SK-N-SH (cell line): ENCODE data around the gene ENTPD3. TPM values are rescaled to one million over a fixed set of nuclear protein-coding genes. Genes with fewer than 3 reads are reported as not detected.

Experiments used
- CTCF ChIA-PET: fragments of 300-600, 350-600 bp; formaldehyde crosslinking; extraction: SDS; loops from one replicate; lab custom pipeline; 2021; lab: Yijun Ruan, JAX
- POLR2A ChIA-PET: fragments of 350-600 bp; sonication (Branson Sonifier 250); formaldehyde crosslinking; extraction: SDS; loops from one replicate; lab custom pipeline; 2020; ENCODE audit warnings: antibody characterized with exemption, inconsistent platforms; lab: Yijun Ruan, JAX
- DNase-seq: peaks from one replicate; pipeline ENCODE4 v3.0.0; 2012
- H2AFZ ChIP-seq: fragments of 200-600 bp; sonication (generic); 2 replicates; pipeline ENCODE4 v1.8.1; 2016; ENCODE audit warnings: antibody characterized with exemption, mild to moderate bottlenecking, low read depth
- H3F3A ChIP-seq: fragments of 200-600 bp; sonication (generic); replicated peaks from 2 replicates; pipeline ENCODE3; 2016; ENCODE audit warnings: antibody characterized with exemption, mild to moderate bottlenecking; ENCODE audit not compliant: insufficient read depth
- H3K27ac ChIP-seq, 2 experiments: fragments of 200-500 bp in 1 of 2; fragments of 200-600 bp in 1 of 2; sonication (Bioruptor generic) in 1 of 2; sonication (generic), shearing (Covaris generic) in 1 of 2; 2 replicates each; pipeline versions ENCODE4 v1.5.1 to v1.6.1; 2014 to 2016; ENCODE audit warnings: low read depth in 2 of 2, inconsistent platforms in 1 of 2, low read length in 1 of 2, mild to moderate bottlenecking in 1 of 2, mixed read lengths in 1 of 2
- H3K27me3 ChIP-seq: fragments of 200-600 bp; sonication (generic), shearing (Covaris generic); 2 replicates; pipeline ENCODE4 v1.6.1; 2016; ENCODE audit warnings: mixed run types; ENCODE audit not compliant: insufficient read depth
- H3K36me3 ChIP-seq, 2 experiments: fragments of 200-500 bp in 1 of 2; fragments of 200-600 bp in 1 of 2; sonication (Bioruptor generic) in 1 of 2; sonication (generic) in 1 of 2; replicated peaks in 1 of 2; 2 replicates each; pipeline versions ENCODE3 to v1.5.1; 2014 to 2016; ENCODE audit warnings: low read length in 1 of 2, mild to moderate bottlenecking in 1 of 2; ENCODE audit not compliant: insufficient read depth in 2 of 2, control insufficient read depth in 1 of 2
- H3K4me1 ChIP-seq, 2 experiments: fragments of 200-500 bp in 1 of 2; fragments of 200-600 bp in 1 of 2; sonication (Bioruptor generic) in 1 of 2; sonication (generic), shearing (Covaris generic) in 1 of 2; 2 replicates each; pipeline versions ENCODE4 v1.5.1 to v1.6.1; 2014 to 2016; ENCODE audit warnings: low read depth in 1 of 2, low read length in 1 of 2, mixed run types in 1 of 2; ENCODE audit not compliant: insufficient read depth in 2 of 2, control insufficient read depth in 1 of 2
- H3K4me2 ChIP-seq: fragments of 200-600 bp; sonication (generic), shearing (Covaris generic); 2 replicates; pipeline ENCODE4 v1.6.1; 2017; ENCODE audit warnings: mixed run types
- H3K4me3 ChIP-seq, 2 experiments: fragments of 200-500 bp in 1 of 2; fragments of 200-600 bp in 1 of 2; sonication (Bioruptor generic) in 1 of 2; sonication (generic), shearing (Covaris generic) in 1 of 2; 2 replicates each; pipeline versions ENCODE4 v1.5.1 to v1.8.1; 2014 to 2016; ENCODE audit warnings: low read depth in 2 of 2, inconsistent platforms in 1 of 2, low read length in 1 of 2, mild to moderate bottlenecking in 1 of 2, mixed read lengths in 1 of 2, moderate library complexity in 1 of 2
- H3K79me2 ChIP-seq: fragments of 200-600 bp; sonication (generic); 2 replicates; pipeline ENCODE4 v1.8.1; 2017; ENCODE audit warnings: mild to moderate bottlenecking; ENCODE audit not compliant: insufficient read depth
- H3K9ac ChIP-seq: fragments of 200-600 bp; sonication (generic); 2 replicates; pipeline ENCODE4 v1.6.1; 2017; ENCODE audit warnings: mixed run types
- H3K9me2 ChIP-seq: fragments of 200-600 bp; sonication (generic); 2 replicates; pipeline ENCODE4 v1.6.1; 2017; ENCODE audit warnings: mixed run types
- H3K9me3 ChIP-seq: fragments of 200-600 bp; sonication (generic); 2 replicates; pipeline ENCODE4 v1.6.1; 2017; ENCODE audit warnings: mixed run types, mild to moderate bottlenecking, moderate library complexity
- H4K20me1 ChIP-seq: fragments of 200-600 bp; sonication (generic); 2 replicates; pipeline ENCODE4 v1.6.1; 2017; ENCODE audit warnings: mild to moderate bottlenecking, mixed run types; ENCODE audit not compliant: insufficient read depth
- CHD2 ChIP-seq: fragments of 150-350 bp; IDR thresholded peaks from 2 replicates; pipeline ENCODE4 v1.6.1; 2018; ENCODE audit warnings: low read length; ENCODE audit not compliant: partially characterized antibody
- FOSL2 ChIP-seq: IDR thresholded peaks from 2 replicates; pipeline ENCODE4 v1.4.0; 2012; ENCODE audit warnings: low read depth, mild to moderate bottlenecking, moderate library complexity, borderline replicate concordance
- GATA2 ChIP-seq: sonication (generic); formaldehyde crosslinking; IDR thresholded peaks from 2 replicates; pipeline ENCODE4 v1.5.0; 2020; ENCODE audit warnings: mild to moderate bottlenecking, missing genetic modification reagents
- JUND ChIP-seq: IDR thresholded peaks from 2 replicates; pipeline ENCODE4 v1.4.0; 2012
- MXI1 ChIP-seq: IDR thresholded peaks from 2 replicates; pipeline ENCODE4 v1.6.1; 2012; ENCODE audit warnings: mild to moderate bottlenecking, low read depth, low read length, improper control_type of control experiment
- NRF1 ChIP-seq: IDR thresholded peaks from 2 replicates; pipeline ENCODE4 v1.6.1; 2012; ENCODE audit warnings: low read depth, mild to moderate bottlenecking, low read length
- POLR2AphosphoS5 ChIP-seq: IDR thresholded peaks from 2 replicates; pipeline ENCODE4 v1.6.1; 2012; ENCODE audit warnings: low read depth, low read length
- RAD21 ChIP-seq: IDR thresholded peaks from 2 replicates; pipeline ENCODE4 v1.6.1; 2012; ENCODE audit warnings: mild to moderate bottlenecking, low read length
- RCOR1 ChIP-seq: fragments of 150-350 bp; IDR thresholded peaks from 2 replicates; pipeline ENCODE4 v1.6.1; 2017; ENCODE audit warnings: antibody characterized with exemption, low read length
- RFX5 ChIP-seq: IDR thresholded peaks from 2 replicates; pipeline ENCODE4 v1.6.1; 2012; ENCODE audit warnings: mild to moderate bottlenecking, improper control_type of control experiment, low read length
- TCF12 ChIP-seq: IDR thresholded peaks from 2 replicates; pipeline ENCODE4 v1.4.0; 2012
- TEAD4 ChIP-seq: IDR thresholded peaks from 2 replicates; pipeline ENCODE4 v1.4.0; 2012; ENCODE audit warnings: mild to moderate bottlenecking, borderline replicate concordance; ENCODE audit not compliant: insufficient read depth
- YY1 ChIP-seq: IDR thresholded peaks from 2 replicates; pipeline ENCODE4 v1.4.0; 2012; ENCODE audit warnings: low read depth, mild to moderate bottlenecking
- WGBS: methylation state at CpG from one replicate; pipeline ENCODE4 v1.1.6; 2017; ENCODE audit warnings: low lambda C conversion rate; 5-methylcytosine and 5-hydroxymethylcytosine counted together
- polyA plus RNA-seq, 3 experiments: library from polyadenylated mRNA; depleted of rRNA; stranded (reverse); fragments of >200 nt; gene quantifications; 2 replicates each; pipeline ENCODE4 v1.2.3, GENCODE V29; 2012
- TF ChIP-seq, protein P1 (sequence below): IDR thresholded peaks from 2 replicates; pipeline ENCODE4 v1.6.1; 2012; ENCODE audit warnings: mild to moderate bottlenecking, low read depth, low read length, moderate library complexity
- TF ChIP-seq, protein P2 (sequence below): IDR thresholded peaks from 2 replicates; pipeline ENCODE4 v1.4.0; 2012; ENCODE audit warnings: low read depth, borderline replicate concordance
- TF ChIP-seq, protein P3 (sequence below): fragments of 150-350 bp; IDR thresholded peaks from 2 replicates; pipeline ENCODE4 v1.6.1; 2016; ENCODE audit warnings: mild to moderate bottlenecking, low read depth, low read length
- TF ChIP-seq, protein P4 (sequence below): fragments of 150-350 bp; IDR thresholded peaks from 2 replicates; pipeline ENCODE4 v1.6.1; 2017; ENCODE audit warnings: antibody characterized with exemption, low read length, low read depth, borderline replicate concordance
- TF ChIP-seq, protein P5 (sequence below): IDR thresholded peaks from 2 replicates; pipeline ENCODE4 v1.4.0; 2012; ENCODE audit warnings: low read depth, borderline replicate concordance
- TF ChIP-seq, protein P6 (sequence below): fragments of 200-600 bp; sonication (generic); IDR thresholded peaks from 2 replicates; pipeline ENCODE4 v1.6.1; 2017; ENCODE audit warnings: antibody characterized with exemption, mild to moderate bottlenecking, moderate library complexity

ENTPD3 gene
- polyA plus RNA-seq, 1 of the 3 experiments (the other 2 are of a cell fraction) = 0.02 TPM

DNA sequence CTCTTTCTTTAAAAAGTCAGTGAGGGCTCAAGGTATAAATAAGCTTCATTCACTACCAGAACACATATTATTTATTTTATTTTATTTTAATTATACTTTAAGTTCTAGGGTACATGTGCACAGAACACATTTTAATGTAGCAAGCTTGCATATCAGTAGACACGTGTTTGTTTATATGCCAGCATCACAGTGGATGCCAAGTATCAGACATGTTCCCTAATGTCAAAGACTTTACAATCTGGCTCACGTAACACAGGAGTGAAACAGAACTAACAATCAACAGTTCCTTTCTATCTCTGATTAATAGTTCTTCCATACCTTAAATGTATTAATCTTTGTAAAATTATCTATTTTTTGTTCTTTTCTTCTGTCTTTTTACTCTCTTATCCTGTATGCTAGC lies 23.3 kb upstream of the ENTPD3 start (continued):
- TF ChIP-seq, protein P1, sequence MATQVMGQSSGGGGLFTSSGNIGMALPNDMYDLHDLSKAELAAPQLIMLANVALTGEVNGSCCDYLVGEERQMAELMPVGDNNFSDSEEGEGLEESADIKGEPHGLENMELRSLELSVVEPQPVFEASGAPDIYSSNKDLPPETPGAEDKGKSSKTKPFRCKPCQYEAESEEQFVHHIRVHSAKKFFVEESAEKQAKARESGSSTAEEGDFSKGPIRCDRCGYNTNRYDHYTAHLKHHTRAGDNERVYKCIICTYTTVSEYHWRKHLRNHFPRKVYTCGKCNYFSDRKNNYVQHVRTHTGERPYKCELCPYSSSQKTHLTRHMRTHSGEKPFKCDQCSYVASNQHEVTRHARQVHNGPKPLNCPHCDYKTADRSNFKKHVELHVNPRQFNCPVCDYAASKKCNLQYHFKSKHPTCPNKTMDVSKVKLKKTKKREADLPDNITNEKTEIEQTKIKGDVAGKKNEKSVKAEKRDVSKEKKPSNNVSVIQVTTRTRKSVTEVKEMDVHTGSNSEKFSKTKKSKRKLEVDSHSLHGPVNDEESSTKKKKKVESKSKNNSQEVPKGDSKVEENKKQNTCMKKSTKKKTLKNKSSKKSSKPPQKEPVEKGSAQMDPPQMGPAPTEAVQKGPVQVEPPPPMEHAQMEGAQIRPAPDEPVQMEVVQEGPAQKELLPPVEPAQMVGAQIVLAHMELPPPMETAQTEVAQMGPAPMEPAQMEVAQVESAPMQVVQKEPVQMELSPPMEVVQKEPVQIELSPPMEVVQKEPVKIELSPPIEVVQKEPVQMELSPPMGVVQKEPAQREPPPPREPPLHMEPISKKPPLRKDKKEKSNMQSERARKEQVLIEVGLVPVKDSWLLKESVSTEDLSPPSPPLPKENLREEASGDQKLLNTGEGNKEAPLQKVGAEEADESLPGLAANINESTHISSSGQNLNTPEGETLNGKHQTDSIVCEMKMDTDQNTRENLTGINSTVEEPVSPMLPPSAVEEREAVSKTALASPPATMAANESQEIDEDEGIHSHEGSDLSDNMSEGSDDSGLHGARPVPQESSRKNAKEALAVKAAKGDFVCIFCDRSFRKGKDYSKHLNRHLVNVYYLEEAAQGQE = no peak

DNA sequence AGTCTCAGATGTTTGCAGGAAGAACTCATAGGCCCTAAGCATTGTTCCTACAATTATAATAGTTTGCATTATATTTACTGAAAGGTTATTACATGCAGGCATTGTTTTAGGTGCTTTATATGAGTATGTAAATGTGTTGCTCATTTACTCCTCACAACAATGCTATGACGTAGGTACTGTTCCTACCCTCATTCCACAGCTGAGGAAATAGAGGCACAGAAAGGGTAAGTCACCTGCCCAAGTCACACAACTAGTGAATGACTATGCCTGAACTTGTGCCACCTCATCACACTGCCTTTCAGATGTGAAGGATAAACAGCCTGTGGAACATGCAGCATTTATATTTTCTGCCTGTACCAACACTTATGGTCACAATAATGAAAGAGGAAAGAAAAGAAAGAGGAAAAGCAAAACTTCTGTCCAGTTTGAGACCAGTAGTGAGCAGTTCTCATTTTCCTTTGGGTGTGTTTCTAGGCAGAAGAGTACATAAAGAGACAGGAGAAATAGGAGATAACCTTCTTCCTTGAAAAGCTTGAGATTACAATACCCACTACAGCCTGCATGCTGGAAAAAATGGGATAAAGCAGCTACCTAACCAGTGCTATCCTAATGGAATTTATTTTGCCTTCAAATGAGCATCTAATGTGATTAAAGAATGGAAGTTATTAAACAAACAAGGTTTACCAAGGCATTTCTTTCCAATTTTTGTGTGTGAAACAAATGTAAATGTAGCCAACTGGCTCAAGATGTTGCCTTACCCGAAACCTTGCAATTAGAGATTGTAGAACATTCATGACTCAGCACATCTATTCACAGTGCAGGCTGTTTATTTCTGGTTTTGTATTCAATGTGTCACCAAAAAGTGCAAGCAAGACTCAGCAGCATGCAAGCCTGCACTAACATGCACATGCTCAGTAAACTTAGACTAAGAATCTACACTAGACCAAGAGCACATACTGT lies 20.5 kb upstream of the ENTPD3 start:
- no peaks in the 10 kb centered on the region for H3K79me2 ChIP-seq
- no peak overlapping the region for H3K9ac ChIP-seq
- no peaks in the 10 kb centered on the region for H3K4me1 ChIP-seq
- H3K9me2 ChIP-seq = no peaks in the 10 kb centered on the region
- H3F3A ChIP-seq = no peaks in the 10 kb centered on the region
- no peaks in the 10 kb centered on the region for H3K27me3 ChIP-seq
- H3K4me2 ChIP-seq = no peak overlapping the region
- H3K36me3 ChIP-seq = no peaks in the 10 kb centered on the region
- no peak overlapping the region for H3K4me3 ChIP-seq
- DNase-seq = no peak
- no peaks in the 10 kb centered on the region for H3K9me3 ChIP-seq
- H2AFZ ChIP-seq = no peak overlapping the region
- no peaks in the 10 kb centered on the region for H4K20me1 ChIP-seq
- 41% methylated on average over 2 of the region's 2 CpGs for WGBS
- ChIA-PET CTCF (interaction anchor here (1.2 kb wide), 1 partner anchor 53 kb away, joined by 3 read pairs; no protein-coding TSS in a partner anchor), POLR2A (no interaction called here)
- H3K27ac ChIP-seq = no peak overlapping the region
- TF ChIP-seq CHD2 = no peak
- TF ChIP-seq, protein P2, sequence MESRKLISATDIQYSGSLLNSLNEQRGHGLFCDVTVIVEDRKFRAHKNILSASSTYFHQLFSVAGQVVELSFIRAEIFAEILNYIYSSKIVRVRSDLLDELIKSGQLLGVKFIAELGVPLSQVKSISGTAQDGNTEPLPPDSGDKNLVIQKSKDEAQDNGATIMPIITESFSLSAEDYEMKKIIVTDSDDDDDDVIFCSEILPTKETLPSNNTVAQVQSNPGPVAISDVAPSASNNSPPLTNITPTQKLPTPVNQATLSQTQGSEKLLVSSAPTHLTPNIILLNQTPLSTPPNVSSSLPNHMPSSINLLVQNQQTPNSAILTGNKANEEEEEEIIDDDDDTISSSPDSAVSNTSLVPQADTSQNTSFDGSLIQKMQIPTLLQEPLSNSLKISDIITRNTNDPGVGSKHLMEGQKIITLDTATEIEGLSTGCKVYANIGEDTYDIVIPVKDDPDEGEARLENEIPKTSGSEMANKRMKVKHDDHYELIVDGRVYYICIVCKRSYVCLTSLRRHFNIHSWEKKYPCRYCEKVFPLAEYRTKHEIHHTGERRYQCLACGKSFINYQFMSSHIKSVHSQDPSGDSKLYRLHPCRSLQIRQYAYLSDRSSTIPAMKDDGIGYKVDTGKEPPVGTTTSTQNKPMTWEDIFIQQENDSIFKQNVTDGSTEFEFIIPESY = no peak
- TF ChIP-seq JUND = no peak
- TF ChIP-seq, protein P3, sequence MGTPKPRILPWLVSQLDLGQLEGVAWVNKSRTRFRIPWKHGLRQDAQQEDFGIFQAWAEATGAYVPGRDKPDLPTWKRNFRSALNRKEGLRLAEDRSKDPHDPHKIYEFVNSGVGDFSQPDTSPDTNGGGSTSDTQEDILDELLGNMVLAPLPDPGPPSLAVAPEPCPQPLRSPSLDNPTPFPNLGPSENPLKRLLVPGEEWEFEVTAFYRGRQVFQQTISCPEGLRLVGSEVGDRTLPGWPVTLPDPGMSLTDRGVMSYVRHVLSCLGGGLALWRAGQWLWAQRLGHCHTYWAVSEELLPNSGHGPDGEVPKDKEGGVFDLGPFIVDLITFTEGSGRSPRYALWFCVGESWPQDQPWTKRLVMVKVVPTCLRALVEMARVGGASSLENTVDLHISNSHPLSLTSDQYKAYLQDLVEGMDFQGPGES = no peak
- TF ChIP-seq, protein P4, sequence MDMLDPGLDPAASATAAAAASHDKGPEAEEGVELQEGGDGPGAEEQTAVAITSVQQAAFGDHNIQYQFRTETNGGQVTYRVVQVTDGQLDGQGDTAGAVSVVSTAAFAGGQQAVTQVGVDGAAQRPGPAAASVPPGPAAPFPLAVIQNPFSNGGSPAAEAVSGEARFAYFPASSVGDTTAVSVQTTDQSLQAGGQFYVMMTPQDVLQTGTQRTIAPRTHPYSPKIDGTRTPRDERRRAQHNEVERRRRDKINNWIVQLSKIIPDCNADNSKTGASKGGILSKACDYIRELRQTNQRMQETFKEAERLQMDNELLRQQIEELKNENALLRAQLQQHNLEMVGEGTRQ = no peak
- TF ChIP-seq GATA2 (CRISPR knock-in tag) = no peak
- TF ChIP-seq MXI1 = no peak
- TF ChIP-seq, protein P5, sequence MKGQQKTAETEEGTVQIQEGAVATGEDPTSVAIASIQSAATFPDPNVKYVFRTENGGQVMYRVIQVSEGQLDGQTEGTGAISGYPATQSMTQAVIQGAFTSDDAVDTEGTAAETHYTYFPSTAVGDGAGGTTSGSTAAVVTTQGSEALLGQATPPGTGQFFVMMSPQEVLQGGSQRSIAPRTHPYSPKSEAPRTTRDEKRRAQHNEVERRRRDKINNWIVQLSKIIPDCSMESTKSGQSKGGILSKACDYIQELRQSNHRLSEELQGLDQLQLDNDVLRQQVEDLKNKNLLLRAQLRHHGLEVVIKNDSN = no peak
- no peak for TF ChIP-seq POLR2AphosphoS5
- TF ChIP-seq, protein P6, sequence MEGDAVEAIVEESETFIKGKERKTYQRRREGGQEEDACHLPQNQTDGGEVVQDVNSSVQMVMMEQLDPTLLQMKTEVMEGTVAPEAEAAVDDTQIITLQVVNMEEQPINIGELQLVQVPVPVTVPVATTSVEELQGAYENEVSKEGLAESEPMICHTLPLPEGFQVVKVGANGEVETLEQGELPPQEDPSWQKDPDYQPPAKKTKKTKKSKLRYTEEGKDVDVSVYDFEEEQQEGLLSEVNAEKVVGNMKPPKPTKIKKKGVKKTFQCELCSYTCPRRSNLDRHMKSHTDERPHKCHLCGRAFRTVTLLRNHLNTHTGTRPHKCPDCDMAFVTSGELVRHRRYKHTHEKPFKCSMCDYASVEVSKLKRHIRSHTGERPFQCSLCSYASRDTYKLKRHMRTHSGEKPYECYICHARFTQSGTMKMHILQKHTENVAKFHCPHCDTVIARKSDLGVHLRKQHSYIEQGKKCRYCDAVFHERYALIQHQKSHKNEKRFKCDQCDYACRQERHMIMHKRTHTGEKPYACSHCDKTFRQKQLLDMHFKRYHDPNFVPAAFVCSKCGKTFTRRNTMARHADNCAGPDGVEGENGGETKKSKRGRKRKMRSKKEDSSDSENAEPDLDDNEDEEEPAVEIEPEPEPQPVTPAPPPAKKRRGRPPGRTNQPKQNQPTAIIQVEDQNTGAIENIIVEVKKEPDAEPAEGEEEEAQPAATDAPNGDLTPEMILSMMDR = no peak
- TF ChIP-seq TEAD4 = no peak
- no peak for TF ChIP-seq RAD21
- no peak for TF ChIP-seq YY1
- no peak for TF ChIP-seq RFX5
- TF ChIP-seq FOSL2 = no peak
- no peak for TF ChIP-seq RCOR1
- TF ChIP-seq NRF1 = no peak
- TF ChIP-seq TCF12 = no peak
